Liver (tissue), 9 donors: ENCODE measurements around the gene LARP4. TPM values are rescaled to one million over a fixed set of nuclear protein-coding genes. Genes with fewer than 3 reads are reported as not detected.

Experiments used
- DNase-seq: peaks from one replicate; pipeline ENCODE4 v3.0.0-alpha.2; 2017; ENCODE audit warnings: low spot score
- H3K27ac ChIP-seq, 2 donors: one replicate each; pipeline ENCODE4 v1.7.0; 2013; ENCODE audit warnings: inconsistent platforms in 2 of 2, low read length in 2 of 2, control low read depth in 1 of 2, low read depth in 1 of 2, mild to moderate bottlenecking in 1 of 2
- H3K27me3 ChIP-seq, 4 donors: one replicate each; pipeline versions ENCODE4 v1.6.1 to v1.7.0; 2013; ENCODE audit warnings: low read length in 3 of 4, inconsistent platforms in 1 of 4, mild to moderate bottlenecking in 1 of 4, moderate library complexity in 1 of 4; ENCODE audit not compliant: control insufficient read depth in 4 of 4, insufficient read depth in 4 of 4
- H3K36me3 ChIP-seq, 4 donors: one replicate each; pipeline versions ENCODE4 v1.6.1 to v1.7.0; 2013; ENCODE audit warnings: low read length in 3 of 4, mild to moderate bottlenecking in 3 of 4, low read depth in 1 of 4, moderate library complexity in 1 of 4; ENCODE audit not compliant: control insufficient read depth in 4 of 4, insufficient read depth in 3 of 4
- H3K4me1 ChIP-seq, 4 donors: one replicate each; pipeline versions ENCODE4 v1.6.1 to v1.7.0; 2013; ENCODE audit warnings: low read length in 3 of 4, mild to moderate bottlenecking in 3 of 4, moderate library complexity in 1 of 4; ENCODE audit not compliant: control insufficient read depth in 4 of 4, insufficient read depth in 4 of 4
- H3K4me3 ChIP-seq, 3 donors: one replicate each; pipeline versions ENCODE4 v1.6.1 to v1.7.0; 2013; ENCODE audit warnings: low read length in 3 of 3, control low read depth in 1 of 3, low read depth in 1 of 3, mild to moderate bottlenecking in 1 of 3
- H3K9ac ChIP-seq, 2 donors: one replicate each; pipeline ENCODE4 v1.7.0; 2013; ENCODE audit warnings: low read length in 2 of 2, mild to moderate bottlenecking in 2 of 2, moderate library complexity in 2 of 2, control low read depth in 1 of 2, low read depth in 1 of 2
- H3K9me3 ChIP-seq, 4 donors: one replicate each; pipeline versions ENCODE4 v1.6.1 to v1.7.0; 2013; ENCODE audit warnings: low read length in 3 of 4; ENCODE audit not compliant: control insufficient read depth in 4 of 4
- EGR1 ChIP-seq, 2 donors: IDR thresholded peaks; 2 replicates each; pipeline ENCODE4 v1.6.1; 2016 to 2018; ENCODE audit warnings: antibody characterized with exemption in 2 of 2, low read depth in 2 of 2
- FOXA1 ChIP-seq: IDR thresholded peaks from 2 replicates; pipeline ENCODE4 v1.6.1; 2016; ENCODE audit warnings: antibody characterized with exemption
- FOXA2 ChIP-seq: IDR thresholded peaks from 2 replicates; pipeline ENCODE4 v1.6.1; 2016; ENCODE audit warnings: antibody characterized with exemption
- GABPA ChIP-seq, 2 donors: IDR thresholded peaks in 1 of 2; conservative IDR thresholded peaks in 1 of 2; 2 replicates each; pipeline ENCODE4 v1.6.1; 2016; ENCODE audit warnings: antibody characterized with exemption in 2 of 2, mild to moderate bottlenecking in 1 of 2, moderate library complexity in 1 of 2
- HNF4A ChIP-seq, 2 donors: conservative IDR thresholded peaks; 2 replicates each; pipeline ENCODE4 v1.6.1; 2016; ENCODE audit warnings: antibody characterized with exemption in 2 of 2, mild to moderate bottlenecking in 2 of 2
- HNF4G ChIP-seq: IDR thresholded peaks from 2 replicates; pipeline ENCODE4 v1.6.1; 2016; ENCODE audit warnings: antibody characterized with exemption
- JUND ChIP-seq, 2 donors: IDR thresholded peaks; 2 replicates each; pipeline ENCODE4 v1.6.1; 2016; ENCODE audit warnings: antibody characterized with exemption in 2 of 2
- RAD21 ChIP-seq, 2 donors: IDR thresholded peaks; 2 replicates each; pipeline ENCODE4 v1.6.1; 2016; ENCODE audit warnings: antibody characterized with exemption in 2 of 2, mild to moderate bottlenecking in 2 of 2
- RXRA ChIP-seq, 2 donors: IDR thresholded peaks; 2 replicates each; pipeline ENCODE4 v1.6.1; 2017 to 2018; ENCODE audit warnings: antibody characterized with exemption in 2 of 2, mild to moderate bottlenecking in 1 of 2
- SP1 ChIP-seq: IDR thresholded peaks from 2 replicates; pipeline ENCODE4 v1.6.1; 2018; ENCODE audit warnings: antibody characterized with exemption, mild to moderate bottlenecking
- YY1 ChIP-seq: IDR thresholded peaks from 2 replicates; pipeline ENCODE4 v1.6.1; 2016; ENCODE audit warnings: antibody characterized with exemption, mild to moderate bottlenecking
- WGBS: extraction: QIAGEN DNeasy Blood & Tissue Kit; methylation state at CpG from one replicate; pipeline ENCODE4 v1.1.7; 2013; 5-methylcytosine and 5-hydroxymethylcytosine counted together
- polyA plus RNA-seq, 2 donors: library from polyadenylated mRNA; stranded (reverse) in 1 of 2; unstranded in 1 of 2; fragments of 200-250 nt in 1 of 2; fragments of >200 nt in 1 of 2; fragmentation: Nextera tagmentation in 1 of 2; extraction: Ambion mirVana in 1 of 2; gene quantifications; one replicate each; pipeline versions ENCODE4 v1.2.1 to v1.2.3, GENCODE V29; 2013 to 2015
- total RNA-seq, 2 donors: library from RNA; depleted of rRNA; stranded (reverse); fragments of >200 nt; gene quantifications; one replicate each; pipeline ENCODE4 v1.2.3, GENCODE V29; 2014
- TF ChIP-seq, protein P1 (sequence below): IDR thresholded peaks from 2 replicates; pipeline ENCODE4 v1.6.1; 2016; ENCODE audit warnings: antibody characterized with exemption
- TF ChIP-seq, protein P2 (sequence below): fragments of 150-350 bp; IDR thresholded peaks from 2 replicates; pipeline ENCODE4 v1.5.1; 2017; ENCODE audit warnings: improper control_type of control experiment, low read depth, low read length; ENCODE audit not compliant: missing input control
- TF ChIP-seq, protein P3 (sequence below): IDR thresholded peaks from 2 replicates; pipeline ENCODE4 v1.6.1; 2016; ENCODE audit warnings: antibody characterized with exemption
- TF ChIP-seq, protein P4 (sequence below): IDR thresholded peaks from 2 replicates; pipeline ENCODE4 v1.6.1; 2016; ENCODE audit warnings: antibody characterized with exemption, mild to moderate bottlenecking
- TF ChIP-seq, protein P5 (sequence below): IDR thresholded peaks from 2 replicates; pipeline ENCODE4 v1.6.1; 2016; ENCODE audit warnings: antibody characterized with exemption
- donor health status: healthy.
- donor health status: healthy.
- donor health status: healthy.
- donor health status: healthy.
- donor health status: healthy.

LARP4 gene
- total and polyA plus RNA-seq, 4 donors: 17.3 to 71.0 (median 37.5) TPM

DNA sequence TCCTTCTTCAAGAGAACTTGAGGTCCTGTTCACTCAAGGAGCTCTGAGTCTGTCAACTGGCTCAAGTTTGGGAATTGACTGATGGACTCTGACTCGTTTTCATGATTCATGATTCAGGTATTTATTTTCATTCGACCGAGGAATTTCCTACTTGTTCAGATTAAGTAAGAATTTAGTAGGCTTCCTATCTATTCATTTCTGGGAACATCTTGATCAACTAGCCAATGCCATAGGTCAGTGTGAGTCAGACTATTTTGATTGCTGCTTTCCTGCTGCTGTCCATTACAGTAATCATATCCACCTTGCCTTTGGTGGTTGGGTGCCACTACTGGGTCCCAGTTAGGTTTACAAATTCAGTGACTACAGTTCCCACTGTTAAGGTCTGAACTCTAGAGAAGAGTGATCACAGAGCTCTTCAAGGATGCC is 10.4 kb upstream of the LARP4 start:
- H3K27ac ChIP-seq: no peak overlapping the region
- no peak for DNase-seq
- WGBS: 72% methylated on average over 3 of the region's 3 CpGs

DNA sequence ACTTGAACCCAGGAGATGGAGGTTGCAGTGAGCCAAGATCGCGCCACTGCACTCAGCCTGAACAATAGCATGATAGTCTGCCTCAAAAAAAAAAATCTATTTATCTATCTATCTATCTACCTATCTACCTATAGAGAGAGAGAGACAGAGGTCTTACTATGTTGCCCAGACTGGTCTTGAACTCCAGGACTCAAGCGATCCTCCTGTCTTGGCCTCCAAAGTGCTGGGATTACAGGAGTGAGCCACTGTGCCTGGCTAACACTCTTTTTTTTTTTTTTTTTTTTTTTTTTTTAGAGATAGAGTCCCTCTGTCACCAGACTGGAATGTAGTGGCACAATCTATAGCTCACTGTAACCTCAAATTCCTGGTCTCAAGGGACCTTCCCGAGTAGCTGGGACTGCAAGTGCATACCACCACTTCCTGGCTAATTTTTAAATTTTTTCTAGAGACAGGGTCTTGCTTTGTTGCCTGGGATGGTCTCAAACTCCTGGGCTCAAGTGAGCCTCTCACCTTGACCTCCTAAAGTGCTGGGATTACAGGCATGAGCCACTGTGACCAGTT is 6.1 kb upstream of the LARP4 start:
- H3K4me1 ChIP-seq: no peaks in the 10 kb centered on the region
- DNase-seq: no peak
- H3K27me3 ChIP-seq: no peaks in the 10 kb centered on the region
- no peak overlapping the region for H3K4me3 ChIP-seq
- H3K9ac ChIP-seq: no peak overlapping the region
- 85% methylated on average over 4 of the region's 4 CpGs for WGBS
- no peaks in the 10 kb centered on the region for H3K9me3 ChIP-seq
- H3K36me3 ChIP-seq: no peaks in the 10 kb centered on the region
- no peak overlapping the region for H3K27ac ChIP-seq
- TF ChIP-seq, protein P1, sequence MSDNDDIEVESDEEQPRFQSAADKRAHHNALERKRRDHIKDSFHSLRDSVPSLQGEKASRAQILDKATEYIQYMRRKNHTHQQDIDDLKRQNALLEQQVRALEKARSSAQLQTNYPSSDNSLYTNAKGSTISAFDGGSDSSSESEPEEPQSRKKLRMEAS: no peak
- no peak for TF ChIP-seq EGR1 (IDR thresholded peaks at IDR 0.05; ENCODE audit: low read depth in 2 of 2)
- no peak for TF ChIP-seq HNF4A (conservative IDR thresholded peaks at IDR 0.05)
- TF ChIP-seq, protein P2, sequence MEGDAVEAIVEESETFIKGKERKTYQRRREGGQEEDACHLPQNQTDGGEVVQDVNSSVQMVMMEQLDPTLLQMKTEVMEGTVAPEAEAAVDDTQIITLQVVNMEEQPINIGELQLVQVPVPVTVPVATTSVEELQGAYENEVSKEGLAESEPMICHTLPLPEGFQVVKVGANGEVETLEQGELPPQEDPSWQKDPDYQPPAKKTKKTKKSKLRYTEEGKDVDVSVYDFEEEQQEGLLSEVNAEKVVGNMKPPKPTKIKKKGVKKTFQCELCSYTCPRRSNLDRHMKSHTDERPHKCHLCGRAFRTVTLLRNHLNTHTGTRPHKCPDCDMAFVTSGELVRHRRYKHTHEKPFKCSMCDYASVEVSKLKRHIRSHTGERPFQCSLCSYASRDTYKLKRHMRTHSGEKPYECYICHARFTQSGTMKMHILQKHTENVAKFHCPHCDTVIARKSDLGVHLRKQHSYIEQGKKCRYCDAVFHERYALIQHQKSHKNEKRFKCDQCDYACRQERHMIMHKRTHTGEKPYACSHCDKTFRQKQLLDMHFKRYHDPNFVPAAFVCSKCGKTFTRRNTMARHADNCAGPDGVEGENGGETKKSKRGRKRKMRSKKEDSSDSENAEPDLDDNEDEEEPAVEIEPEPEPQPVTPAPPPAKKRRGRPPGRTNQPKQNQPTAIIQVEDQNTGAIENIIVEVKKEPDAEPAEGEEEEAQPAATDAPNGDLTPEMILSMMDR: no peak
- TF ChIP-seq, protein P3, sequence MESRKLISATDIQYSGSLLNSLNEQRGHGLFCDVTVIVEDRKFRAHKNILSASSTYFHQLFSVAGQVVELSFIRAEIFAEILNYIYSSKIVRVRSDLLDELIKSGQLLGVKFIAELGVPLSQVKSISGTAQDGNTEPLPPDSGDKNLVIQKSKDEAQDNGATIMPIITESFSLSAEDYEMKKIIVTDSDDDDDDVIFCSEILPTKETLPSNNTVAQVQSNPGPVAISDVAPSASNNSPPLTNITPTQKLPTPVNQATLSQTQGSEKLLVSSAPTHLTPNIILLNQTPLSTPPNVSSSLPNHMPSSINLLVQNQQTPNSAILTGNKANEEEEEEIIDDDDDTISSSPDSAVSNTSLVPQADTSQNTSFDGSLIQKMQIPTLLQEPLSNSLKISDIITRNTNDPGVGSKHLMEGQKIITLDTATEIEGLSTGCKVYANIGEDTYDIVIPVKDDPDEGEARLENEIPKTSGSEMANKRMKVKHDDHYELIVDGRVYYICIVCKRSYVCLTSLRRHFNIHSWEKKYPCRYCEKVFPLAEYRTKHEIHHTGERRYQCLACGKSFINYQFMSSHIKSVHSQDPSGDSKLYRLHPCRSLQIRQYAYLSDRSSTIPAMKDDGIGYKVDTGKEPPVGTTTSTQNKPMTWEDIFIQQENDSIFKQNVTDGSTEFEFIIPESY: no peak
- TF ChIP-seq, protein P4, sequence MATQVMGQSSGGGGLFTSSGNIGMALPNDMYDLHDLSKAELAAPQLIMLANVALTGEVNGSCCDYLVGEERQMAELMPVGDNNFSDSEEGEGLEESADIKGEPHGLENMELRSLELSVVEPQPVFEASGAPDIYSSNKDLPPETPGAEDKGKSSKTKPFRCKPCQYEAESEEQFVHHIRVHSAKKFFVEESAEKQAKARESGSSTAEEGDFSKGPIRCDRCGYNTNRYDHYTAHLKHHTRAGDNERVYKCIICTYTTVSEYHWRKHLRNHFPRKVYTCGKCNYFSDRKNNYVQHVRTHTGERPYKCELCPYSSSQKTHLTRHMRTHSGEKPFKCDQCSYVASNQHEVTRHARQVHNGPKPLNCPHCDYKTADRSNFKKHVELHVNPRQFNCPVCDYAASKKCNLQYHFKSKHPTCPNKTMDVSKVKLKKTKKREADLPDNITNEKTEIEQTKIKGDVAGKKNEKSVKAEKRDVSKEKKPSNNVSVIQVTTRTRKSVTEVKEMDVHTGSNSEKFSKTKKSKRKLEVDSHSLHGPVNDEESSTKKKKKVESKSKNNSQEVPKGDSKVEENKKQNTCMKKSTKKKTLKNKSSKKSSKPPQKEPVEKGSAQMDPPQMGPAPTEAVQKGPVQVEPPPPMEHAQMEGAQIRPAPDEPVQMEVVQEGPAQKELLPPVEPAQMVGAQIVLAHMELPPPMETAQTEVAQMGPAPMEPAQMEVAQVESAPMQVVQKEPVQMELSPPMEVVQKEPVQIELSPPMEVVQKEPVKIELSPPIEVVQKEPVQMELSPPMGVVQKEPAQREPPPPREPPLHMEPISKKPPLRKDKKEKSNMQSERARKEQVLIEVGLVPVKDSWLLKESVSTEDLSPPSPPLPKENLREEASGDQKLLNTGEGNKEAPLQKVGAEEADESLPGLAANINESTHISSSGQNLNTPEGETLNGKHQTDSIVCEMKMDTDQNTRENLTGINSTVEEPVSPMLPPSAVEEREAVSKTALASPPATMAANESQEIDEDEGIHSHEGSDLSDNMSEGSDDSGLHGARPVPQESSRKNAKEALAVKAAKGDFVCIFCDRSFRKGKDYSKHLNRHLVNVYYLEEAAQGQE: no peak
- TF ChIP-seq RAD21 (IDR thresholded peaks at IDR 0.05): no peak
- no peak for TF ChIP-seq JUND (IDR thresholded peaks at IDR 0.05)
- TF ChIP-seq YY1: no peak
- TF ChIP-seq HNF4G: no peak
- TF ChIP-seq, protein P5, sequence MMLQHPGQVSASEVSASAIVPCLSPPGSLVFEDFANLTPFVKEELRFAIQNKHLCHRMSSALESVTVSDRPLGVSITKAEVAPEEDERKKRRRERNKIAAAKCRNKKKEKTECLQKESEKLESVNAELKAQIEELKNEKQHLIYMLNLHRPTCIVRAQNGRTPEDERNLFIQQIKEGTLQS: no peak
- TF ChIP-seq RXRA (IDR thresholded peaks at IDR 0.05): no peak

More for the DNA sequence above, 10.4 kb upstream of the LARP4 start:
- no peaks in the 10 kb centered on the region for H3K4me1 ChIP-seq
- no peaks in the 10 kb centered on the region for H3K27me3 ChIP-seq
- no peaks in the 10 kb centered on the region for H3K9me3 ChIP-seq
- no peak overlapping the region for H3K9ac ChIP-seq
- H3K36me3 ChIP-seq: no peaks in the 10 kb centered on the region
- TF ChIP-seq, protein P4: no peak
- TF ChIP-seq FOXA1 (no peak), SP1 (no peak), YY1 (no peak), HNF4G (no peak), HNF4A (conservative IDR thresholded peaks at IDR 0.05) (no peak), FOXA2 (no peak), GABPA (IDR thresholded peaks at IDR 0.05 in 1 of 2, conservative IDR thresholded peaks at IDR 0.05 in 1 of 2) (no peak)
- TF ChIP-seq, protein P3: no peak
- H3K4me3 ChIP-seq: no peak overlapping the region
